ENCODE measurements around the gene LNPEP.
A peak's percentile ranks its signal among the peaks of the same experiment; 100 is the strongest.

Gene LNPEP

GRCh38 chr5:96978812-96979449 is 43.1 kb downstream of the LNPEP start:
- no peak for DNase-seq
- Histone ChIP-seq H3K9ac (ENCODE audit: low read length) (no peak overlapping the region), H3K4me2 (ENCODE audit: low read length) (no peak overlapping the region), H3K79me2 (ENCODE audit: control insufficient read depth, insufficient read depth, low read length, poor library complexity) (no peaks in the 10 kb centered on the region), H3K27me3 (ENCODE audit: insufficient read depth, low read length) (no peaks in the 10 kb centered on the region), H4K91ac (ENCODE audit: low read depth, low read length) (no peak overlapping the region), H4K8ac (ENCODE audit: low read depth, low read length) (peak overlapping the region; percentile 16), H2AFZ (ENCODE audit: insufficient read depth, low read length, poor library complexity) (no peak overlapping the region), H3K14ac (ENCODE audit: low read length) (no peak overlapping the region), H3K4me3 (ENCODE audit: low read depth, low read length) (no peak overlapping the region), H3K36me3 (ENCODE audit: control insufficient read depth in 1 of 2, insufficient read depth in 2 of 2, low read length in 2 of 2) (peaks cover 1 to 7% of the 10 kb centered on the region in 2 experiments), H3K4ac (ENCODE audit: low read depth, low read length) (no peak overlapping the region), H3K9me3 (ENCODE audit: insufficient read depth, low read depth, low read length) (no peaks in the 10 kb centered on the region), H2BK120ac (ENCODE audit: insufficient read depth, low read length, poor library complexity) (no peak overlapping the region), H3K79me1 (ENCODE audit: low read length) (no peaks in the 10 kb centered on the region), H2BK12ac (ENCODE audit: low read length) (no peak overlapping the region), H3K27ac (ENCODE audit: low read depth, low read length) (no peak overlapping the region), H3K18ac (ENCODE audit: low read length) (no peak overlapping the region), H3K23ac (ENCODE audit: low read length) (no peak overlapping the region), H4K12ac (ENCODE audit: low read depth, low read length) (no peak overlapping the region), H2AK5ac (ENCODE audit: low read length) (no peak overlapping the region), H3K4me1 (ENCODE audit: control insufficient read depth in 1 of 2, insufficient read depth in 2 of 2, low read length in 2 of 2) (no peaks in the 10 kb centered on the region), H2BK5ac (ENCODE audit: low read depth, low read length, poor library complexity) (no peak overlapping the region)
- no CpG with 5 or more reads among the region's 5 CpGs for WGBS (ENCODE audit: extremely low coverage, insufficient coverage, insufficient read length)

GRCh38 chr5:96984506-96985192 is 48.8 kb downstream of the LNPEP start:
- Histone ChIP-seq H3K4me3 (ENCODE audit: low read depth, low read length) (no peak overlapping the region), H2BK120ac (ENCODE audit: insufficient read depth, low read length, poor library complexity) (no peak overlapping the region), H3K9ac (ENCODE audit: low read length) (no peak overlapping the region), H2AFZ (ENCODE audit: insufficient read depth, low read length, poor library complexity) (no peak overlapping the region), H3K4me1 (ENCODE audit: control insufficient read depth in 1 of 2, insufficient read depth in 2 of 2, low read length in 2 of 2) (no peaks in the 10 kb centered on the region), H3K4me2 (ENCODE audit: low read length) (no peak overlapping the region), H3K79me1 (ENCODE audit: low read length) (no peaks in the 10 kb centered on the region), H3K27ac (ENCODE audit: low read depth, low read length) (no peak overlapping the region), H4K8ac (ENCODE audit: low read depth, low read length) (no peak overlapping the region), H3K18ac (ENCODE audit: low read length) (no peak overlapping the region), H3K23ac (ENCODE audit: low read length) (no peak overlapping the region), H4K12ac (ENCODE audit: low read depth, low read length) (no peak overlapping the region), H2AK5ac (ENCODE audit: low read length) (no peak overlapping the region), H2BK5ac (ENCODE audit: low read depth, low read length, poor library complexity) (no peak overlapping the region), H3K14ac (ENCODE audit: low read length) (no peak overlapping the region), H3K4ac (ENCODE audit: low read depth, low read length) (no peak overlapping the region), H3K9me3 (ENCODE audit: insufficient read depth, low read depth, low read length) (no peaks in the 10 kb centered on the region), H3K27me3 (ENCODE audit: insufficient read depth, low read length) (no peaks in the 10 kb centered on the region), H3K79me2 (ENCODE audit: control insufficient read depth, insufficient read depth, low read length, poor library complexity) (no peaks in the 10 kb centered on the region), H3K36me3 (ENCODE audit: control insufficient read depth in 1 of 2, insufficient read depth in 2 of 2, low read length in 2 of 2) (peaks cover 0 to under 1% of the 10 kb centered on the region in 2 experiments), H2BK12ac (ENCODE audit: low read length) (no peak overlapping the region), H4K91ac (ENCODE audit: low read depth, low read length) (no peak overlapping the region)
- DNase-seq = no peak
- no CpG with 5 or more reads among the region's 1 CpG for WGBS (ENCODE audit: extremely low coverage, insufficient coverage, insufficient read length)

GRCh38 chr5:96986450-96986849 is 50.6 kb downstream of the LNPEP start:
- H2BK5ac ChIP-seq (ENCODE audit: low read depth, low read length, poor library complexity) = no peak overlapping the region
- no CpG with 5 or more reads among the region's 3 CpGs for WGBS (ENCODE audit: extremely low coverage, insufficient coverage, insufficient read length)
- no peak overlapping the region for H4K12ac ChIP-seq (ENCODE audit: low read depth, low read length)
- no peak overlapping the region for H2BK120ac ChIP-seq (ENCODE audit: insufficient read depth, low read length, poor library complexity)
- H3K18ac ChIP-seq (ENCODE audit: low read length) = no peak overlapping the region
- no peak overlapping the region for H3K14ac ChIP-seq (ENCODE audit: low read length)
- no peak overlapping the region for H3K4me3 ChIP-seq (ENCODE audit: low read depth, low read length)
- no peaks in the 10 kb centered on the region for H3K79me2 ChIP-seq (ENCODE audit: control insufficient read depth, insufficient read depth, low read length, poor library complexity)
- H3K27me3 ChIP-seq (ENCODE audit: insufficient read depth, low read length) = no peaks in the 10 kb centered on the region
- no peak overlapping the region for H2BK12ac ChIP-seq (ENCODE audit: low read length)
- no peak overlapping the region for H3K4me2 ChIP-seq (ENCODE audit: low read length)
- no peak overlapping the region for H4K8ac ChIP-seq (ENCODE audit: low read depth, low read length)
- no peak overlapping the region for H3K23ac ChIP-seq (ENCODE audit: low read length)
- DNase-seq = peak in 1 of 2 donors; percentile 63
- no peak overlapping the region for H4K91ac ChIP-seq (ENCODE audit: low read depth, low read length)
- no peak overlapping the region for H3K27ac ChIP-seq (ENCODE audit: low read depth, low read length)
- no peaks in the 10 kb centered on the region for H3K9me3 ChIP-seq (ENCODE audit: insufficient read depth, low read depth, low read length)
- no peaks in the 10 kb centered on the region for H3K79me1 ChIP-seq (ENCODE audit: low read length)
- H2AK5ac ChIP-seq (ENCODE audit: low read length) = no peak overlapping the region
- no peak overlapping the region for H3K9ac ChIP-seq (ENCODE audit: low read length)
- no peaks in the 10 kb centered on the region for H3K4me1 ChIP-seq (ENCODE audit: control insufficient read depth in 1 of 2, insufficient read depth in 2 of 2, low read length in 2 of 2)
- no peaks in the 10 kb centered on the region for H3K36me3 ChIP-seq (ENCODE audit: control insufficient read depth in 1 of 2, insufficient read depth in 2 of 2, low read length in 2 of 2)
- H3K4ac ChIP-seq (ENCODE audit: low read depth, low read length) = no peak overlapping the region
- no peak overlapping the region for H2AFZ ChIP-seq (ENCODE audit: insufficient read depth, low read length, poor library complexity)

GRCh38 chr5:96990102-96990501 is 54.2 kb downstream of the LNPEP start:
- no peak overlapping the region for H2AK5ac ChIP-seq (ENCODE audit: low read length)
- no peak for DNase-seq

More at GRCh38 chr5:96990102-96990501, 54.2 kb downstream of the LNPEP start:
- Histone ChIP-seq H2BK120ac (ENCODE audit: insufficient read depth, low read length, poor library complexity) (no peak overlapping the region), H3K36me3 (ENCODE audit: control insufficient read depth in 1 of 2, insufficient read depth in 2 of 2, low read length in 2 of 2) (no peaks in the 10 kb centered on the region), H3K4me2 (ENCODE audit: low read length) (no peak overlapping the region), H3K9me3 (ENCODE audit: insufficient read depth, low read depth, low read length) (no peaks in the 10 kb centered on the region), H4K91ac (ENCODE audit: low read depth, low read length) (no peak overlapping the region), H3K27me3 (ENCODE audit: insufficient read depth, low read length) (no peaks in the 10 kb centered on the region), H3K18ac (ENCODE audit: low read length) (no peak overlapping the region), H3K79me2 (ENCODE audit: control insufficient read depth, insufficient read depth, low read length, poor library complexity) (no peaks in the 10 kb centered on the region), H4K12ac (ENCODE audit: low read depth, low read length) (no peak overlapping the region), H3K27ac (ENCODE audit: low read depth, low read length) (no peak overlapping the region), H2AFZ (ENCODE audit: insufficient read depth, low read length, poor library complexity) (no peak overlapping the region), H2BK5ac (ENCODE audit: low read depth, low read length, poor library complexity) (no peak overlapping the region), H3K4me3 (ENCODE audit: low read depth, low read length) (no peak overlapping the region), H3K4me1 (ENCODE audit: control insufficient read depth in 1 of 2, insufficient read depth in 2 of 2, low read length in 2 of 2) (no peaks in the 10 kb centered on the region), H3K23ac (ENCODE audit: low read length) (no peak overlapping the region), H4K8ac (ENCODE audit: low read depth, low read length) (no peak overlapping the region), H2BK12ac (ENCODE audit: low read length) (no peak overlapping the region), H3K4ac (ENCODE audit: low read depth, low read length) (no peak overlapping the region), H3K14ac (ENCODE audit: low read length) (no peak overlapping the region), H3K79me1 (ENCODE audit: low read length) (no peaks in the 10 kb centered on the region), H3K9ac (ENCODE audit: low read length) (no peak overlapping the region)
- no CpG with 5 or more reads among the region's 4 CpGs for WGBS (ENCODE audit: extremely low coverage, insufficient coverage, insufficient read length)
